Stimulated activated CD4-positive, alpha-beta T cell treated with anti-CD3 and anti-CD28 coated beads, TNF-alpha, amount 100 ng/mL, for 24 hours (primary cell): Measurements from ENCODE around the gene KCNQ5.

Experiments used
- DNase-seq, 3 experiments: peaks; one replicate each; pipeline ENCODE4 v3.0.0-alpha.2; 2020; ENCODE audit warnings: low read depth in 3 of 3

The KCNQ5 gene

GRCh38 chr6:72741083-72741482, 119.2 kb downstream of the KCNQ5 start:
- no peak for DNase-seq

- DNase-seq = no peak
These were observed 120.3 kb downstream of the KCNQ5 start for GRCh38 chr6:72742001-72742673.

- DNase-seq = no peak
These were observed 124.4 kb downstream of the KCNQ5 start for GRCh38 chr6:72746276-72746675.

GRCh38 chr6:72748759-72749158, 126.9 kb downstream of the KCNQ5 start:
- no peak for DNase-seq

- no peak for DNase-seq
These were observed 133.9 kb downstream of the KCNQ5 start for GRCh38 chr6:72755752-72756151.

GRCh38 chr6:72757048-72757447, 135.2 kb downstream of the KCNQ5 start:
- no peak for DNase-seq

- no peak for DNase-seq
These were observed 136.1 kb downstream of the KCNQ5 start for GRCh38 chr6:72757926-72758325.

- DNase-seq = no peak
These were observed 137.0 kb downstream of the KCNQ5 start for GRCh38 chr6:72758901-72759300.

GRCh38 chr6:72760114-72760793, 138.4 kb downstream of the KCNQ5 start:
- DNase-seq = no peak

GRCh38 chr6:72761761-72762160, 139.9 kb downstream of the KCNQ5 start:
- DNase-seq = no peak

- no peak for DNase-seq
These were observed 147.7 kb downstream of the KCNQ5 start for GRCh38 chr6:72769459-72770125.

GRCh38 chr6:72770959-72771358, 149.1 kb downstream of the KCNQ5 start:
- DNase-seq = no peak

- DNase-seq = no peak
These were observed 154.6 kb downstream of the KCNQ5 start for GRCh38 chr6:72776456-72776855.

- DNase-seq = no peak
These were observed 159.8 kb downstream of the KCNQ5 start for GRCh38 chr6:72781624-72782023.

- no peak for DNase-seq
These were observed 161.2 kb downstream of the KCNQ5 start for GRCh38 chr6:72783035-72783434.

- no peak for DNase-seq
These were observed 161.8 kb downstream of the KCNQ5 start for GRCh38 chr6:72783666-72784065.

- DNase-seq = no peak
These were observed 162.2 kb downstream of the KCNQ5 start for GRCh38 chr6:72784071-72784470.

- no peak for DNase-seq
These were observed 162.7 kb downstream of the KCNQ5 start for GRCh38 chr6:72784581-72784980.

GRCh38 chr6:72787391-72788031, 165.6 kb downstream of the KCNQ5 start:
- no peak for DNase-seq

GRCh38 chr6:72788188-72788587, 166.3 kb downstream of the KCNQ5 start:
- DNase-seq = no peak

- no peak for DNase-seq
These were observed 167.3 kb downstream of the KCNQ5 start for GRCh38 chr6:72789145-72789544.

GRCh38 chr6:72792692-72793091, 170.8 kb downstream of the KCNQ5 start:
- DNase-seq = no peak
